AG04449 (cell line): Measurements from ENCODE around the gene ABR.

Experiments used
- CTCF ChIA-PET: fragments of 350-600 bp; formaldehyde crosslinking; extraction: SDS; loops from one replicate; lab custom pipeline; 2021; ENCODE audit warnings: antibody characterized with exemption; lab: Yijun Ruan, JAX
- POLR2A ChIA-PET: fragments of 400-600, 350-600 bp; formaldehyde crosslinking; extraction: SDS; loops from one replicate; lab custom pipeline; 2020; ENCODE audit warnings: antibody characterized with exemption, inconsistent platforms; lab: Yijun Ruan, JAX
- DNase-seq: peaks from one replicate; pipeline ENCODE4 v3.0.0-alpha.2; 2010; ENCODE audit warnings: low read depth, low spot score
- H3K4me3 ChIP-seq: 2 replicates; pipeline ENCODE4 v1.5.1; 2011; ENCODE audit warnings: low read depth, mild to moderate bottlenecking, control low read depth, low read length
- TF ChIP-seq, protein P1 (sequence below): IDR thresholded peaks from one replicate; pipeline ENCODE4 v1.5.1; 2011; ENCODE audit warnings: mild to moderate bottlenecking, moderate library complexity, low read length, control low read depth, inconsistent platforms; ENCODE audit not compliant: insufficient read depth; ENCODE audit errors: missing control alignments

The ABR gene

DNA sequence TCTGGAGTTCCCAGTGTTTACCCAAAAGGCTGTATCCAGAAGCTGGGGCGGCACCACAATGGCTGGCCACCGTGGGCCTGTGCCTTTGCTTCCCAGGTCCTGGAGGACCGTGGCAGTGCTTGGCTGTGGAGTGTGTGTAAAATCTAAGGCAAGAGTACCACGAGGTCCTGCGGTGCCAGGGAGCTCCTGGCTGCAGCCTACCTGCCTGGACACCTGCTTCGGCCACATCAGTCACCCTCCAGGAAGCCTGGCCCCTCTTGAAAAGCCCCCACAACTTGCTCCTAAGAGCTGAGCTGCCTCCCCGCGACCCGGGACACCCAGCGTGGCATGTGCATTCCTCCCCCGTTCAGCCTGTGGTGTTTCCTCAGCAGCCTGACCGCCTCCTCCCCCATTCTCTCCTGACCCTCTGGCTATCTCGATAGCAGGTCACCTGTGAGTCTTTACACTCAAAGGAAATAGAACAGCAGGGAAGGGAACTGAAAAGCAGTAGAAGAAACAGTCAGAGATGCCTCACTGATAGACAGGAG, 174.9 kb downstream of the ABR start:
- DNase-seq = no peak
- no peak overlapping the region for H3K4me3 ChIP-seq
- TF ChIP-seq, protein P1, sequence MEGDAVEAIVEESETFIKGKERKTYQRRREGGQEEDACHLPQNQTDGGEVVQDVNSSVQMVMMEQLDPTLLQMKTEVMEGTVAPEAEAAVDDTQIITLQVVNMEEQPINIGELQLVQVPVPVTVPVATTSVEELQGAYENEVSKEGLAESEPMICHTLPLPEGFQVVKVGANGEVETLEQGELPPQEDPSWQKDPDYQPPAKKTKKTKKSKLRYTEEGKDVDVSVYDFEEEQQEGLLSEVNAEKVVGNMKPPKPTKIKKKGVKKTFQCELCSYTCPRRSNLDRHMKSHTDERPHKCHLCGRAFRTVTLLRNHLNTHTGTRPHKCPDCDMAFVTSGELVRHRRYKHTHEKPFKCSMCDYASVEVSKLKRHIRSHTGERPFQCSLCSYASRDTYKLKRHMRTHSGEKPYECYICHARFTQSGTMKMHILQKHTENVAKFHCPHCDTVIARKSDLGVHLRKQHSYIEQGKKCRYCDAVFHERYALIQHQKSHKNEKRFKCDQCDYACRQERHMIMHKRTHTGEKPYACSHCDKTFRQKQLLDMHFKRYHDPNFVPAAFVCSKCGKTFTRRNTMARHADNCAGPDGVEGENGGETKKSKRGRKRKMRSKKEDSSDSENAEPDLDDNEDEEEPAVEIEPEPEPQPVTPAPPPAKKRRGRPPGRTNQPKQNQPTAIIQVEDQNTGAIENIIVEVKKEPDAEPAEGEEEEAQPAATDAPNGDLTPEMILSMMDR = no peak
- CTCF ChIA-PET = interaction anchor here (11.6 kb wide), 1 partner anchor 50 kb away, joined by 146 read pairs; no protein-coding TSS in a partner anchor
- POLR2A ChIA-PET = no interaction called here

DNA sequence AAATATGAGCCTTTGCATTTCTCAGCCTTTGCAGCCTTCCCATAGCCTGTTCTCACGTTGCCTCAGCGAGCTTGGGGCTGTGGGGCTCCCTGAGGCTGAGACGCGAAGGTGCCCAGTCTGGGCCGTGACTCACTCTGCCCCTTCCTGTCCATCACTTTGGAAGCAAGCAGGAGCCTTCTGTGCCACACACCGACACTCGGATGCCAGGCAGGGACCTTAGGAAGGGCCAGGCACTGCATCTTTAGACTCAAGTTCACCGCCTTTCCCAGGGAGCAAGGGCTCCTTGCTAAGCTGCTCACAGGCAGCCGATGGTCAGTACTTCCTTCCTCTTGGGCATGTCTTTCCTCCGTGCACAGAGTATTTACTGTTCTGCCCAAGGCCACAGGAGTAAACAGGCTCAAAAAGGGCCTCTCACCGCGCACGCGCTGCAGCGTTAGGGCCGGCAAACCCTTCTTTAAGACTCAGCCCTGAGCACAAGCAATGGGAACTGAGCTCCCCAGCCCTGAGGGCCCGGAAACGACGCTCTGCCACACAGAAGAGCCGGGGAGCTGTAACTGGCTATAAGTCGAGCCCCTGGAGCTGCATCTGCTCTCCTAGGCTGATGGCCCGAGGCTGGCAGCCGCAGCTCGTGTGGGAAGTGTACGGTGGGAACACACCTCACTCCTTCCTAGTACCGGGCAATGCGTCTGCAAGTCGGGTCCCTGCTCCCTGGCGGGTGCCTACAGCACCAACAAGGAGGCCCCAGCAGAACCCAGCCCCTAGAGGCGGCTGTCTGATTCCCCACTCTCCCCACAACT, 175.6 kb downstream of the ABR start:
- CTCF ChIA-PET = interaction anchor here (1.7 to 11.6 kb wide), 2 partner anchors 25 to 51 kb away, joined by 3 to 146 read pairs; partner anchors contain the start of gene NXN
- H3K4me3 ChIP-seq = no peak overlapping the region
- POLR2A ChIA-PET = no interaction called here

DNA sequence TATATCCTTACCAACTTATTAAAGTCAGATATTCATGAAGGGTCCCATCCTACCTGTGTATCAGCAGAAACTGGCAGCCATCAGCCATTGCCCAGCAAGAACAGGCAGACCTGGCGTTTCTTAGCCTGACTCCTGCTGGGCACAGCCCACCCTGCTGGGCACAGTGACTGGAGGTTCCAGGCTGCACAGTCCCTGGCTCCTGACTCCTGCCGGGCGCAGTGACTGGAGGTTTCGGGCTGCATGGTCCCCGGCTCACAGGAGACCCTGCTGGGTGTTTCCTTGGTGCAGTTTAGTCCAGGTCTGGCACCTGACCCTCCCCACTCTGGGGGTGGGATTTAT, 176.2 kb downstream of the ABR start:
- TF ChIP-seq, protein P1 = no peak
- DNase-seq = no peak
- CTCF ChIA-PET = interaction anchor here (1.3 to 11.6 kb wide), 3 partner anchors 24 to 52 kb away, joined by 3 to 146 read pairs (median 4); partner anchors contain the start of gene NXN
- H3K4me3 ChIP-seq = no peak overlapping the region
- POLR2A ChIA-PET = no interaction called here

More for the DNA sequence above, 175.6 kb downstream of the ABR start:
- TF ChIP-seq, protein P1 = no peak
- no peak for DNase-seq

DNA sequence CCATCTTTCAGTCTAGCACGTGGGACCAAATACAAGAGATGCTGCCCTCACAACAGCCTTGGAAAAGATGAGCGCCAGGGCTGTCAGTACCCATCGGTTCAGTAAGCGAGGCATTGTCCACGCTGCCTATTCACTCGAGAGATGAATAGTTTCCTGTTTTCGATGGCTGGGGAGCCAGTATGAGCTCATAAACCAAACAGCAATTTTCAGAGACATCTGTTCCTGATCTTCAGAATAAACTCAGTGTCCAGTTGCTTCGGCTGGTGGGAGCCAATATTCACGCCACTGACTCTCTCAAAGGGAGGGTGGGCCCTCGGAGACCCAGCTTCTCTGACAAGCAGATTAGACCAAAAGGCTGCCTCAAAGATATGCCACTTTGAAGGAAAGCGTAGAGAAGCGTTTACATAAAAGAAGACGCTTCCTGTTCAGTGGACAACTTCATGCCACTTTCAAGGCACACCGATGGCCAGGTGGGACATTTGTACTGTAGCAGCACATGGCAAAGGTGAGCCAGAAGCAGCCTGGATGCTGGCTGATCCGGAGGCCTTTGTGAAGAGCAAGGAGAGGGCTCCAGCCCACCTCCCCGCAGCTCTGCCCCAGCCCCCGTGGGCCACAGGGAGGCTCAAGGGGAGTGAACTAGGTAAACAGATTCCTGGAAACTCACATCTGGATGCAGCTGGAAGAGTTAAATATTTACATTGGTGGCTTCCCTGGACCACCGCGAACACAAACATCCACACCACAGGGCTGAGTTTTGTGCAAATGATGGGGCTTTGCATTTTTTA, 176.8 kb downstream of the ABR start:
- ChIA-PET CTCF (interaction anchor here (0.6 to 11.6 kb wide), 5 partner anchors 9 to 248 kb away, joined by 3 to 146 read pairs (median 4); partner anchors contain the start of gene NXN), POLR2A (no interaction called here)
- TF ChIP-seq, protein P1 = no peak
- H3K4me3 ChIP-seq = no peak overlapping the region
- no peak for DNase-seq

DNA sequence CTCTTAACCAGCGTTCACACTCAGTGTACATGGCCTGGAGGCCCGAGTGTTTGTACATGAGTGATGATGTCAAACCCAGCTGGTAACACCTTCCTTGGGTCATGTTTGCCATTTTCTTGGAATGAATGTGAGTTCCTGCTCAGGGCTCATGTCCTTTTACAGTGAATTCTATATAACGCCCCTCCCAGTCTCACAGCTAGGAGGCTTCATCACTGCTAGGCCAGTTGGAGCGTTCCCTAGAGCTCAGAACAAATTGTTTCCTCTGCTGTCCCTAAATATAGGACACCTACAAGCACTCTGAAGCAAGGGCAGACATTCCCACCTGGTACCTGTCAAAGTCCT, 177.4 kb downstream of the ABR start:
- TF ChIP-seq, protein P1 = no peak
- no peak for DNase-seq
- ChIA-PET CTCF (interaction anchor here (1.3 to 11.6 kb wide), 4 partner anchors 9 to 53 kb away, joined by 3 to 146 read pairs (median 11); partner anchors contain the start of gene NXN), POLR2A (no interaction called here)
- H3K4me3 ChIP-seq = no peak overlapping the region
